ENCODE measurements around the gene TRAF5. TPM values are rescaled to one million over a fixed set of nuclear protein-coding genes. Genes with fewer than 3 reads are reported as not detected.

Gene TRAF5
- total and polyA plus RNA-seq, 2 of the 4 experiments (the other 2 are of a cell fraction): 10.0 to 14.7 TPM

GRCh38 chr1:211309617-211310016 is 17.0 kb upstream of the TRAF5 start:
- no TSS peak for BruUV-seq (replicated peaks)
- Histone ChIP-seq H3K79me1 (ENCODE audit: low read depth in 1 of 2, low read length in 2 of 2) (no peaks in the 10 kb centered on the region), H2BK15ac (ENCODE audit: low read depth, low read length) (no peak overlapping the region), H3K23ac (ENCODE audit: low read depth, low read length) (no peak overlapping the region), H4K8ac (ENCODE audit: low read depth in 2 of 2, low read length in 2 of 2) (no peak overlapping the region), H3K4ac (ENCODE audit: low read depth, low read length) (no peak overlapping the region), H3K4me1 (ENCODE audit: control insufficient read depth, insufficient read depth, low read length) (no peaks in the 10 kb centered on the region), H4K91ac (ENCODE audit: insufficient read depth, low read depth, low read length) (no peak overlapping the region), H4K20me1 (ENCODE audit: insufficient read depth, low read length) (no peaks in the 10 kb centered on the region), H3K4me3 (ENCODE audit: insufficient read depth, low read depth, low read length) (no peak overlapping the region), H2AK5ac (ENCODE audit: low read depth, low read length) (no peak overlapping the region), H3K9me1 (ENCODE audit: insufficient read depth, low read length) (no peaks in the 10 kb centered on the region), H3K36me3 (ENCODE audit: control insufficient read depth, insufficient read depth, low read length) (peaks cover 14% of the 10 kb centered on the region), H2BK120ac (ENCODE audit: low read depth, low read length) (no peak overlapping the region), H2AFZ (replicated peaks; ENCODE audit: low read length, poor library complexity) (no peak overlapping the region), H3K14ac (replicated peaks; ENCODE audit: low read depth, low read length) (no peak overlapping the region), H3K27me3 (ENCODE audit: control insufficient read depth, insufficient read depth, low read length) (no peaks in the 10 kb centered on the region), H2BK20ac (ENCODE audit: low read depth, low read length) (no peak overlapping the region), H3K9me3 (ENCODE audit: control insufficient read depth, insufficient read depth, low read length) (no peaks in the 10 kb centered on the region), H3K27ac (ENCODE audit: insufficient read depth, low read length) (no peak overlapping the region), H3K4me2 (ENCODE audit: low read depth, low read length) (no peak overlapping the region), H2BK5ac (ENCODE audit: low read depth, low read length, poor library complexity, severe bottlenecking) (no peak overlapping the region), H3K56ac (ENCODE audit: extremely low read depth, insufficient read depth, low read length) (no peak overlapping the region), H3K9ac (ENCODE audit: low read depth, low read length) (no peak overlapping the region), H3K18ac (ENCODE audit: low read depth, low read length) (no peak overlapping the region), H4K5ac (ENCODE audit: low read depth, low read length) (no peak overlapping the region), H2AK9ac (replicated peaks; ENCODE audit: low read depth, low read length, poor library complexity) (no peak overlapping the region)
- ATAC-seq (ENCODE audit: low read depth) (no peak), DNase-seq (no peak)
- CTCF ChIA-PET: interaction anchor here (0.6 kb wide), 1 partner anchor 18 kb away, joined by 3 read pairs; no protein-coding TSS in a partner anchor
- TF ChIP-seq NFE2L2 (IDR thresholded peaks at IDR 0.05; ENCODE audit: low read depth, low read length): no peak
- TF ChIP-seq RFX5 (IDR thresholded peaks at IDR 0.05; ENCODE audit: low read depth, low read length): no peak
- no peak for TF ChIP-seq BHLHE40 (IDR thresholded peaks at IDR 0.05; ENCODE audit: low read depth, low read length)
- no peak for TF ChIP-seq FOS (IDR thresholded peaks at IDR 0.05; ENCODE audit: low read depth, low read length)
- TF ChIP-seq MAFK (IDR thresholded peaks at IDR 0.05; ENCODE audit: low read depth, low read length): no peak
- no peak for TF ChIP-seq ELK1 (IDR thresholded peaks at IDR 0.05; ENCODE audit: borderline replicate concordance, low read depth, low read length)
- no peak for TF ChIP-seq CTCF (conservative IDR thresholded peaks at IDR 0.05; ENCODE audit: low read depth, low read length)
- TF ChIP-seq MXI1 (IDR thresholded peaks at IDR 0.05; ENCODE audit: borderline replicate concordance, low read depth, low read length): no peak
- TF ChIP-seq, protein P1, sequence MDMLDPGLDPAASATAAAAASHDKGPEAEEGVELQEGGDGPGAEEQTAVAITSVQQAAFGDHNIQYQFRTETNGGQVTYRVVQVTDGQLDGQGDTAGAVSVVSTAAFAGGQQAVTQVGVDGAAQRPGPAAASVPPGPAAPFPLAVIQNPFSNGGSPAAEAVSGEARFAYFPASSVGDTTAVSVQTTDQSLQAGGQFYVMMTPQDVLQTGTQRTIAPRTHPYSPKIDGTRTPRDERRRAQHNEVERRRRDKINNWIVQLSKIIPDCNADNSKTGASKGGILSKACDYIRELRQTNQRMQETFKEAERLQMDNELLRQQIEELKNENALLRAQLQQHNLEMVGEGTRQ (IDR thresholded peaks at IDR 0.05; ENCODE audit: low read depth, low read length): no peak
- TF ChIP-seq RAD21 (IDR thresholded peaks at IDR 0.05; ENCODE audit: low read length): no peak
- no peak for TF ChIP-seq RCOR1 (IDR thresholded peaks at IDR 0.05; ENCODE audit: insufficient replicate concordance, low read length)
- no peak for TF ChIP-seq SMC3 (IDR thresholded peaks at IDR 0.05; ENCODE audit: low read depth, low read length)
- TF ChIP-seq MAZ (IDR thresholded peaks at IDR 0.05; ENCODE audit: borderline replicate concordance, low read depth, low read length): no peak
- no peak for TF ChIP-seq CHD1 (IDR thresholded peaks at IDR 0.05; ENCODE audit: low read depth, low read length)
- TF ChIP-seq POLR2A (IDR thresholded peaks at IDR 0.05; ENCODE audit: low read depth, low read length): no peak
- TF ChIP-seq CEBPB (IDR thresholded peaks at IDR 0.05; ENCODE audit: low read depth, low read length): no peak
- no CpG with 5 or more reads among the region's 3 CpGs for WGBS, 2 experiments (ENCODE audit: extremely low coverage in 2 of 2, insufficient read length in 1 of 2)
- dilution Hi-C loops (cut with HindIII; ENCODE audit: low sequenced_read_pairs, unreplicated experiment) (no loop called here), in situ Hi-C loops (cut with MboI; ENCODE audit: low sequenced_read_pairs) (no loop called here), intact Hi-C loops (cut with micrococcal nuclease) (no loop called here)
- POLR2A ChIA-PET (ENCODE audit: unreplicated experiment): no interaction called here
